Measurements from ENCODE around the gene VPS13A.

- TF ChIP-seq, protein P1, sequence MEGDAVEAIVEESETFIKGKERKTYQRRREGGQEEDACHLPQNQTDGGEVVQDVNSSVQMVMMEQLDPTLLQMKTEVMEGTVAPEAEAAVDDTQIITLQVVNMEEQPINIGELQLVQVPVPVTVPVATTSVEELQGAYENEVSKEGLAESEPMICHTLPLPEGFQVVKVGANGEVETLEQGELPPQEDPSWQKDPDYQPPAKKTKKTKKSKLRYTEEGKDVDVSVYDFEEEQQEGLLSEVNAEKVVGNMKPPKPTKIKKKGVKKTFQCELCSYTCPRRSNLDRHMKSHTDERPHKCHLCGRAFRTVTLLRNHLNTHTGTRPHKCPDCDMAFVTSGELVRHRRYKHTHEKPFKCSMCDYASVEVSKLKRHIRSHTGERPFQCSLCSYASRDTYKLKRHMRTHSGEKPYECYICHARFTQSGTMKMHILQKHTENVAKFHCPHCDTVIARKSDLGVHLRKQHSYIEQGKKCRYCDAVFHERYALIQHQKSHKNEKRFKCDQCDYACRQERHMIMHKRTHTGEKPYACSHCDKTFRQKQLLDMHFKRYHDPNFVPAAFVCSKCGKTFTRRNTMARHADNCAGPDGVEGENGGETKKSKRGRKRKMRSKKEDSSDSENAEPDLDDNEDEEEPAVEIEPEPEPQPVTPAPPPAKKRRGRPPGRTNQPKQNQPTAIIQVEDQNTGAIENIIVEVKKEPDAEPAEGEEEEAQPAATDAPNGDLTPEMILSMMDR (IDR thresholded peaks at IDR 0.05 in 2 of 3, conservative IDR thresholded peaks at IDR 0.05 in 1 of 3; ENCODE audit: borderline replicate concordance in 1 of 3, insufficient read depth in 1 of 3, low read depth in 2 of 3, low read length in 2 of 3) = no peak
- TF ChIP-seq, protein P2, sequence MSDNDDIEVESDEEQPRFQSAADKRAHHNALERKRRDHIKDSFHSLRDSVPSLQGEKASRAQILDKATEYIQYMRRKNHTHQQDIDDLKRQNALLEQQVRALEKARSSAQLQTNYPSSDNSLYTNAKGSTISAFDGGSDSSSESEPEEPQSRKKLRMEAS (IDR thresholded peaks at IDR 0.05) = no peak
- TF ChIP-seq POLR2A (IDR thresholded peaks at IDR 0.05; ENCODE audit: borderline replicate concordance, extremely low read depth, insufficient read depth, insufficient read length) = no peak
- TF ChIP-seq EGR1 (IDR thresholded peaks at IDR 0.05; ENCODE audit: low read depth) = no peak
- TF ChIP-seq EZH2 (IDR thresholded peaks at IDR 0.05) = no peak
- TF ChIP-seq EZH2phosphoT487 (IDR thresholded peaks at IDR 0.05; ENCODE audit: borderline replicate concordance) = no peak
- no peak for TF ChIP-seq RAD21 (IDR thresholded peaks at IDR 0.05; ENCODE audit: low read depth)
- no peak for TF ChIP-seq CEBPB (IDR thresholded peaks at IDR 0.05; ENCODE audit: low read depth)
- no peak for TF ChIP-seq ZNF274 (IDR thresholded peaks at IDR 0.05; ENCODE audit: low read depth, low read length)
- TF ChIP-seq JUND (IDR thresholded peaks at IDR 0.05) = no peak
- TF ChIP-seq POLR2AphosphoS5 (IDR thresholded peaks at IDR 0.05; ENCODE audit: low read depth, low read length) = no peak
- no peak for TF ChIP-seq SRF (IDR thresholded peaks at IDR 0.05; ENCODE audit: low read depth)
- no peak for TF ChIP-seq ATF3 (IDR thresholded peaks at IDR 0.05)
Observed at GRCh38 chr9:77277719-77278118, 100.4 kb downstream of the VPS13A start.

All from HCT116 (cell line).